K562 (cell line): ENCODE results near the gene UBE2D3. TPM values are rescaled to one million over a fixed set of nuclear protein-coding genes. Genes with fewer than 3 reads are reported as not detected.

Experiments used
- CHAMP1 ChIP-seq: fragments of 450-650 bp; IDR thresholded peaks from 2 replicates; pipeline ENCODE4 v1.6.1; 2016; ENCODE audit warnings: mild to moderate bottlenecking
- HDGF ChIP-seq: fragments of 450-650 bp; IDR thresholded peaks from 2 replicates; pipeline ENCODE4 v1.6.1; 2016
- JUNB ChIP-seq: fragments of 450-650 bp; formaldehyde crosslinking; conservative IDR thresholded peaks from 2 replicates; pipeline ENCODE4 v1.4.0; 2020; ENCODE audit warnings: mild to moderate bottlenecking
- KLF13 ChIP-seq: fragments of 450-650 bp; IDR thresholded peaks from 2 replicates; pipeline ENCODE4 v1.6.1; 2016; ENCODE audit warnings: missing genetic modification characterization, low read depth, mild to moderate bottlenecking, missing compliant biosample characterization, moderate library complexity, borderline replicate concordance
- KLF16 ChIP-seq: IDR thresholded peaks from 2 replicates; pipeline ENCODE4 v1.6.1; 2016; ENCODE audit warnings: antibody characterized with exemption
- MLLT1 ChIP-seq, 2 experiments: fragments of 450-650 bp; IDR thresholded peaks; 2 replicates each; pipeline ENCODE4 v1.6.1; 2016
- NFRKB ChIP-seq: fragments of 450-650 bp; IDR thresholded peaks from 2 replicates; pipeline ENCODE4 v1.6.1; 2016; ENCODE audit warnings: low read depth
- RBM17 ChIP-seq: fragments of 200-400 bp; formaldehyde crosslinking; IDR thresholded peaks from 2 replicates; pipeline ENCODE4 v1.6.1; 2017; ENCODE audit warnings: low read depth, mild to moderate bottlenecking, low read length, borderline replicate concordance
- RFX1 ChIP-seq: fragments of 450-650 bp; IDR thresholded peaks from 2 replicates; pipeline ENCODE4 v1.6.1; 2016; ENCODE audit warnings: mild to moderate bottlenecking, moderate library complexity
- SMARCC2 ChIP-seq: fragments of 450-650 bp; IDR thresholded peaks from 2 replicates; pipeline ENCODE4 v1.6.1; 2017; ENCODE audit warnings: antibody characterized with exemption, moderate library complexity, mild to moderate bottlenecking, low read depth
- SMARCE1 ChIP-seq: fragments of 450-650 bp; IDR thresholded peaks from 2 replicates; pipeline ENCODE4 v1.7.1; 2016; ENCODE audit warnings: mild to moderate bottlenecking
- SREBF2 ChIP-seq: sonication (generic); formaldehyde crosslinking; IDR thresholded peaks from 2 replicates; pipeline ENCODE4 v1.4.0; 2020; ENCODE audit warnings: mild to moderate bottlenecking, missing genetic modification reagents
- TAF9B ChIP-seq: fragments of 450-650 bp; IDR thresholded peaks from 2 replicates; pipeline ENCODE4 v1.6.1; 2018; ENCODE audit warnings: mild to moderate bottlenecking; ENCODE audit not compliant: partially characterized antibody
- ZNF263 ChIP-seq: sonication (generic); formaldehyde crosslinking; IDR thresholded peaks from 2 replicates; pipeline ENCODE4 v1.8.0; 2022; ENCODE audit warnings: mild to moderate bottlenecking, missing genetic modification reagents, borderline replicate concordance
- ZNF3 ChIP-seq: fragments of 250-450 bp; sonication (Bioruptor Pico); IDR thresholded peaks from 2 replicates; pipeline ENCODE4 v1.5.0; 2021; ENCODE audit warnings: mild to moderate bottlenecking, moderate library complexity
- polyA plus RNA-seq, 8 experiments: library from polyadenylated mRNA; depleted of rRNA in 4 of 8; stranded (reverse) in 5 of 8; unstranded in 3 of 8; fragments of >200 nt; fragmentation: Nextera tagmentation in 2 of 8; fragmentation: Illumina TruSeq in 1 of 8; extraction: Ambion mirVana in 2 of 8; extraction: Trizol in 1 of 8; gene quantifications; 2 replicates each; pipeline versions ENCODE4 v1.2.1 to v1.2.3, GENCODE V29; 2011 to 2014; ENCODE audit warnings: inconsistent platforms in 1 of 8, missing spikeins in 1 of 8
- total RNA-seq, 7 experiments: library from RNA; depleted of rRNA in 6 of 7; stranded (reverse); fragments of >200 nt in 6 of 7; fragmentation: Illumina TruSeq in 2 of 7; extraction: Trizol in 2 of 7; gene quantifications; 2 replicates each; pipeline versions ENCODE4 v1.2.1 to v1.2.3, GENCODE V29; 2011 to 2021; ENCODE audit warnings: low replicate concordance in 1 of 7
- TF ChIP-seq, protein P1 (sequence below): fragments of 250-450 bp; sonication (Bioruptor Pico); IDR thresholded peaks from 2 replicates; pipeline ENCODE4 v1.8.0; 2021; ENCODE audit warnings: borderline replicate concordance, mild to moderate bottlenecking, moderate library complexity; ENCODE audit not compliant: poor library complexity, severe bottlenecking
- TF ChIP-seq, protein P2 (sequence below): fragments of 150-350 bp; conservative IDR thresholded peaks from 2 replicates; pipeline ENCODE4 v1.6.1; 2014; ENCODE audit warnings: low read length
- TF ChIP-seq, protein P3 (sequence below): IDR thresholded peaks from 3 replicates; pipeline ENCODE4 v1.6.1; 2011; ENCODE audit warnings: borderline replicate concordance, mild to moderate bottlenecking, moderate library complexity; ENCODE audit not compliant: insufficient read length; ENCODE audit errors: extremely low read depth

Gene UBE2D3
- total and polyA plus RNA-seq, 9 of the 15 experiments (the other 6 are each of a cell fraction or from before 2014, with no cell fraction given): 191 to 618 (median 292) TPM

DNA sequence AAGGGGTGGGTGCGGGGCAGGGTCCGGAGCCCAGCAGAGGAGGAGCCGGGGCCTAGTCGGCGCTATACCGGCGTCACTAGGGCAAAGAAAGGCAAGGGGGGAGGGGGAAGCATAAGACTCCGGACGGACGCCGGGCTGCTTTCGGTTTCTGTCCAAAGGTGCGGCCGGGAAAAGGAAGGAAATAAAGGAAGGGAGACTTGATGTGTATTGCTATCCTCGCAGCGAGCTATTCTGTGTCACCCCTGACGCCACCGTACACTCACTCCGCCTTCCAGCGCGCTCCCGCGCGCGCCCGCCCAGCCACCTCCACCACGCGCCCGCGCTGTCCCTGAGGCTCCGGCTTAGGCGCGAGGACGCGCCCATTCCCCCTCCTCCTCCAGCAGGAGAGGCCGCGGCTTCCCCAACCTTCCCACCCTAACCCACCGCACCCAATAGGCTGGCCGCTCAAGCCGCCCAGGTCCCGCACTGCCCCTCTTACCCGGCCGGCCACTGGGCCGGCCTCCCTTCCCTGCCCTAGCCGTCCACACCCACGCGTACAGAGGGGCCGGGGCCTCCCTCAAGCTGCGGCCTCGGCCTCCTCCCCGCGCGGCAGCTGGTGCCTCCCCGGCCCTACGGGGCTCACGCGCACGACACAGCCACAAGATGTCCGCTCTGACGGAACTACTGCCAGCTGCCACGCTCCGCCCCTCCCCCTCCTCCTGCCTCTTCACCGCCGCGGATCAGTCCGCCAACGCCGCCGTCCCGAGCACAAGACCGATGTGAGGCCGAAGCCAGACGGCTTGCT is at the start of gene UBE2D3 (continued):
- TF ChIP-seq, protein P1, sequence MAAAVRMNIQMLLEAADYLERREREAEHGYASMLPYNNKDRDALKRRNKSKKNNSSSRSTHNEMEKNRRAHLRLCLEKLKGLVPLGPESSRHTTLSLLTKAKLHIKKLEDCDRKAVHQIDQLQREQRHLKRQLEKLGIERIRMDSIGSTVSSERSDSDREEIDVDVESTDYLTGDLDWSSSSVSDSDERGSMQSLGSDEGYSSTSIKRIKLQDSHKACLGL (CRISPR knock-in tag): no peak
- no peak for TF ChIP-seq HDGF
- TF ChIP-seq JUNB: no peak
- TF ChIP-seq ZNF3 (CRISPR knock-in tag): no peak
- TF ChIP-seq MLLT1 (IDR thresholded peaks at IDR 0.05): peak; percentile 69 to 89; a peak in 2 of 4 replicates
- peak; percentile 98 for TF ChIP-seq TAF9B
- peak; percentile 90 for TF ChIP-seq CHAMP1
- TF ChIP-seq KLF16: no peak
- TF ChIP-seq RFX1: no peak
- no peak for TF ChIP-seq RBM17
- TF ChIP-seq, protein P2, sequence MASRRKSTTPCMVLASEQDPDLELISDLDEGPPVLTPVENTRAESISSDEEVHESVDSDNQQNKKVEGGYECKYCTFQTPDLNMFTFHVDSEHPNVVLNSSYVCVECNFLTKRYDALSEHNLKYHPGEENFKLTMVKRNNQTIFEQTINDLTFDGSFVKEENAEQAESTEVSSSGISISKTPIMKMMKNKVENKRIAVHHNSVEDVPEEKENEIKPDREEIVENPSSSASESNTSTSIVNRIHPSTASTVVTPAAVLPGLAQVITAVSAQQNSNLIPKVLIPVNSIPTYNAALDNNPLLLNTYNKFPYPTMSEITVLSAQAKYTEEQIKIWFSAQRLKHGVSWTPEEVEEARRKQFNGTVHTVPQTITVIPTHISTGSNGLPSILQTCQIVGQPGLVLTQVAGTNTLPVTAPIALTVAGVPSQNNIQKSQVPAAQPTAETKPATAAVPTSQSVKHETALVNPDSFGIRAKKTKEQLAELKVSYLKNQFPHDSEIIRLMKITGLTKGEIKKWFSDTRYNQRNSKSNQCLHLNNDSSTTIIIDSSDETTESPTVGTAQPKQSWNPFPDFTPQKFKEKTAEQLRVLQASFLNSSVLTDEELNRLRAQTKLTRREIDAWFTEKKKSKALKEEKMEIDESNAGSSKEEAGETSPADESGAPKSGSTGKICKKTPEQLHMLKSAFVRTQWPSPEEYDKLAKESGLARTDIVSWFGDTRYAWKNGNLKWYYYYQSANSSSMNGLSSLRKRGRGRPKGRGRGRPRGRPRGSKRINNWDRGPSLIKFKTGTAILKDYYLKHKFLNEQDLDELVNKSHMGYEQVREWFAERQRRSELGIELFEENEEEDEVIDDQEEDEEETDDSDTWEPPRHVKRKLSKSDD: 0 out of 2 replicates have a peak, but pooled peaks have one; percentile 62
- TF ChIP-seq, protein P3, sequence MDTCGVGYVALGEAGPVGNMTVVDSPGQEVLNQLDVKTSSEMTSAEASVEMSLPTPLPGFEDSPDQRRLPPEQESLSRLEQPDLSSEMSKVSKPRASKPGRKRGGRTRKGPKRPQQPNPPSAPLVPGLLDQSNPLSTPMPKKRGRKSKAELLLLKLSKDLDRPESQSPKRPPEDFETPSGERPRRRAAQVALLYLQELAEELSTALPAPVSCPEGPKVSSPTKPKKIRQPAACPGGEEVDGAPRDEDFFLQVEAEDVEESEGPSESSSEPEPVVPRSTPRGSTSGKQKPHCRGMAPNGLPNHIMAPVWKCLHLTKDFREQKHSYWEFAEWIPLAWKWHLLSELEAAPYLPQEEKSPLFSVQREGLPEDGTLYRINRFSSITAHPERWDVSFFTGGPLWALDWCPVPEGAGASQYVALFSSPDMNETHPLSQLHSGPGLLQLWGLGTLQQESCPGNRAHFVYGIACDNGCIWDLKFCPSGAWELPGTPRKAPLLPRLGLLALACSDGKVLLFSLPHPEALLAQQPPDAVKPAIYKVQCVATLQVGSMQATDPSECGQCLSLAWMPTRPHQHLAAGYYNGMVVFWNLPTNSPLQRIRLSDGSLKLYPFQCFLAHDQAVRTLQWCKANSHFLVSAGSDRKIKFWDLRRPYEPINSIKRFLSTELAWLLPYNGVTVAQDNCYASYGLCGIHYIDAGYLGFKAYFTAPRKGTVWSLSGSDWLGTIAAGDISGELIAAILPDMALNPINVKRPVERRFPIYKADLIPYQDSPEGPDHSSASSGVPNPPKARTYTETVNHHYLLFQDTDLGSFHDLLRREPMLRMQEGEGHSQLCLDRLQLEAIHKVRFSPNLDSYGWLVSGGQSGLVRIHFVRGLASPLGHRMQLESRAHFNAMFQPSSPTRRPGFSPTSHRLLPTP: no peak
- TF ChIP-seq ZNF263 (CRISPR knock-in tag): peak; percentile 74; the same call in 1 of the 2 replicates
- TF ChIP-seq NFRKB: peak; percentile 99
- TF ChIP-seq KLF13: peak; percentile 73
- TF ChIP-seq SMARCC2: no peak
- TF ChIP-seq SMARCE1: peak; percentile 7
- no peak for TF ChIP-seq SREBF2 (CRISPR knock-in tag)
